Stimulated activated CD4-positive, alpha-beta T cell treated with anti-CD3 and anti-CD28 coated beads, Interleukin-2, amount 100 ng/mL, for 48 hours (primary cell): Measurements from ENCODE around the gene CANT1.
"Not testable (repeated sequence)": the region's sequence is repeated elsewhere in the genome, so short reads cannot be mapped to it uniquely, and the experiment has no call there.

Source experiments
- DNase-seq, 2 donors: peaks; one replicate each; pipeline ENCODE4 v3.0.0-alpha.2; 2020

Gene CANT1

DNA sequence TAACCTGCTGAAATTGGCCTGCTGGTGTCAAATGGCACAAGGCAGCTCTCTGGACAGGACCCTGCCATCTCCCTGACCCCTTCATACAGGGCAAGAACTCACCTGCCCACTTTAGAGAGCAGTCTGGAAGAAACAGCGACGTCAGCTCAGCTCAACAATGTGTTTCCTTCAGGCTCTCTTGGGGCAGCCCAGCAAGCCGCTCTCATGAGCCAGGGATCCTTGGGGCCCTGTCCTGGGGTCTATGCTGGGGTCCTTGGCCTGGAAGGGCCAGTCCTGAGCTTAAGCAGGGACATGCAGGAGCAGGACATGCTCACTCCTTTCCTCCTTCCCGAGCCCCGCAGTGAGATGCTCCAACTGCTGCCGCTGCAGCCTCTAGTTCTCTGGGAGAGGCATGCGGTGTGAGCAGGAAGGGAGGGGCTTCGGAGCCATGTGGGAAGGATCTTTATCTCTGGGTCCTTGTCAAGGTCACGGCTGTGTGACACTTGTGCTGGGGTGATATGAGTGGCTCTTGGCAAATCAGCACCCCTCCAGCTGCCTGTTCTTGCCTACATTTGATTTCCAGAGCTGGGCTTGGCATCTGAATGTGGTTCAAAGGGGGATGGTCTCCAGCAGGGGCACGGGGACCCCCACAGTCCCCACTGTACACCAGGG is 17.8 kb upstream of the CANT1 start:
- DNase-seq: no peak

DNA sequence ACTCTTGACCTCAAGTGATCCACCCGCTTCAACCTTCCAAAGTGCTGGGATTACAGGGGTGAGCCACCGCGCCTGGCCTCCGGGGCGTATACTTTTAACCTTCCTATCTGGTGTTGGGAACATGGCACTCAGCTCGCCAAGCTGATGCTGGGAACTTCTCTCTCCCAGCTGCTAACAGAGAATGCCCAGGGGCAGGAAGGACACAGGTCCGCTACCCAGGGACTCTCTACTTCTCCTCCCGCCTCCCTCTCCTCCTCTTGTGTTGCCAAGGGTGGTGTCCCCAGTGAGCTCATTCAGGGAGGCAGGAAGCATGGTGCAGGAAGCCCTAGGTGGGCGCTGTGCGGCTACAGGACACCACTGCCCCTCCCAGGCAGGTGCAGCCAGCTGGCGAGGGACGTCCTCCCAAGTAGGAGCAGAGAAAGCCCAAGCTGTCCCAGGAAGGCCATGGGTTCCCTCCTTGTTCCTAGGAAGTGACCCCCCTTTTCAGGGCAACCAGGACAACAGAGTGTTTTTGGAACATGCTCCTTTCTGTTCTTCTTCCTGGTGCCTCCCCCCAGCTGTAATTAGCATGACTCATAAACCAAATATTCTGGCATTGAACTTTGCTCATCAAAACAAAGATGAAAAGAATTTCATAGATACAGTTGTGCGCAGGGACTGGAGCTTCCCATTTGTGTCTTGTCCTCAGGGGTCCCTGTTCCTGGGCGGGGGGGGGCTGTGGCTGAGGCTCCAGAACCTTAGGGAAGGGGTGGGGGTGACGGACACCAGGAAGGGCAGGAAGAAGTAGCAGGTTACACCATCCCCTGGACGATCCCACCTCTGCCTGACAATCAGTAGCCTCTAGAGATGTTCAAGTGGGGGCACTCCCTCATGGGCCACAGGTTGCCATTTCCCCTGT is 17.1 kb upstream of the CANT1 start:
- no peak for DNase-seq

DNA sequence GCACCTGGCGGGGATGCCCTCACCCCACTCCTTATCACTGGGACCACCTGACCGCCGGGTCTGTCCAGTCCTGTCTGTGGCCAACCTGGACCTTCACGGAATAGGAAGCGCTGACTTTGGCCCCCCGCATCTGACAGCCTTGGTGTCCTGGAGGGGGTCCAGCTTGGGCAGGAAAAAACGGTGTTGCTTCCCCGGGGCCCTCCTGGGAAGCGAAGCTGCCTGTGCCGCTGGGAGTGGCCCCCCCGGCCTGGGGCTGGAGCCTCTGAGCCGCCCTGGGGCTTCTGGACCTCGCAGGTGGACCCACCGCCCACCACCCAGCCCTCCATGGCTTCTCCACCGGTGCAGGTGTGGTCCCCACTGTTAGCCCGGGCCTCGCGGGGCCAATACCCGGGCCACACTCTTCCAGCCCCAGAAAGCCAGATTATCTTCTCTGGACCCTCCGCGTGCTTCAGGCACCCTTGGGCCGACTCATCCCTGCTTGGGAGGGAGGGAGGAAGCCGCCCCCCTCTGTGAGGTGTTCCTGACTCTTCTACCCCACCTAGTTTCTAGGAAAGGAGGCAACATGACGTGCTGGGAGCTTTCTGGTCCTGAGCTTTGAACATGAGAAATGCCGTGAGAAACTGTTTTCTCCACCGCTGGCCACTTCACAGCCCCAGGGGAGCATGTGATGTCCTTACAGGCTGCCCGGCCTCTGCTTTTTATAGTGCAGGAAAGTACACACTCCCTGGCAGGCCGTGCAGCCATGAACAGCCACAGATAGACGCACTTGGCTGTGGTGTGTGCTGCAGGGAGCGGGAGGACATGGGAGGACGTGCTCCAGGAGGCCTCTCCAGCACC is 15.6 kb upstream of the CANT1 start:
- DNase-seq: no peak

DNA sequence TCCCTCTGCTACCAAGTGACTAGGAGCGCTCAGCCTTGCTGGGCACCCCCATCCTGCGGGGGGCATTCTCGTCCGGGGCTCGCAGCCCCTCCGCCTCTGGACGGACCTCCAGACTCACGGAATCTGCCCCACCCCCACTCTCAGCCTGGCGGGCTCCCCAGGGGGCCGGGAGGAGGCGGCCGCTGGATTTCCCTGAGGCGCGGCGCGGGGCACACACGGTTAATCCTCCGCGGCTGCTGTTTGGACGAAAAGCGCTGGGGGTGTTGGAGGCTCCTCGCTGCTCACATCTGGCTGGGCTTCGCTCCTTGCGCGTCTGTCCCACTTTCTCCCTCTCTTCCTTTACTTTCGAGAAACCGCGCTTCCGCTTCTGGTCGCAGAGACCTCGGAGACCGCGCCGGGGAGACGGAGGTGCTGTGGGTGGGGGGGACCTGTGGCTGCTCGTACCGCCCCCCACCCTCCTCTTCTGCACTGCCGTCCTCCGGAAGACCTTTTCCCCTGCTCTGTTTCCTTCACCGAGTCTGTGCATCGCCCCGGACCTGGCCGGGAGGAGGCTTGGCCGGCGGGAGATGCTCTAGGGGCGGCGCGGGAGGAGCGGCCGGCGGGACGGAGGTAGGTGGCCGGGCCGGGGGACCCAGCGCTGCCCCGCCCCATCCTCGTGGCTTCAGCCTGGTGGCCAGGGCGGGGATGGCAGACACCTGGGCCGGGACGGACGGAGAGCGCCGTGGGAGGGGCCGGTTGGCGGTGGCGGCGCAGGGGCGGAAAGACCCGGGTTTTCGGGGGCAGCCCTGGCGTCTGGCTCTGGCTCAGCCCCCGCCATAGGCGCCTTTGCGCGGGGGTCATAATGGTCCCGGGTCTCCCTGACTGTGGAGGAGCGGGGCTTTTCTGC is 14.6 kb upstream of the CANT1 start, which contains the start of gene C1QTNF1:
TSS of gene C1QTNF1 (plus strand) at position 284 of the 886 bp plus-strand sequence. CDS start 19,800 bp downstream, outside the sequence.
- peak in 1 of 2 donors; percentile 25 for DNase-seq

DNA sequence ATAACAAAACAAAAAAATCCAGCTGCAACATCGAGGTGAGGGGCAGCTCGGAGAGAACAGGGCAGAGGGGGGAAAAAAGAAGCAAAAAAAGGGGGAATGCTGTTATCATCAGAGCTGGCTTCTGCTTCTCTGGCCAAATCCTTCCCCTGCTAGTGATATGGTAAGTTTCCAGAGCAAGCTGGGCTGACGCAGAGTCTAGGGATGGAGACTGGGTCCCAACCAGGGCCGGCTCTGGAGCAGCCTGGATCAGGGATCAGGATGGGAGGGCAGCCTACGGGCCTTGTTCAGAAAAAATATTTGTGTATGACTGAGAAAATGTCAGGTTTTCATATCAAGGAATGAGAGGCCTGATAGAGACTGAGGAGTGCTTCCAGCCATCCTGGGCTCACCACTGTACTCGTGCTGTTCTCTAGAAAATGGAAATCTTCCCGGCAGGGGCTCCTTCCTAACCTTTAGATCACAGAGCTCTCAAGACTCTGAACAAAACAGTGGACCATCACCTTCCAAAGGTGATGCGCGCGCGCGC is 13.7 kb upstream of the CANT1 start:
- DNase-seq: no peak

DNA sequence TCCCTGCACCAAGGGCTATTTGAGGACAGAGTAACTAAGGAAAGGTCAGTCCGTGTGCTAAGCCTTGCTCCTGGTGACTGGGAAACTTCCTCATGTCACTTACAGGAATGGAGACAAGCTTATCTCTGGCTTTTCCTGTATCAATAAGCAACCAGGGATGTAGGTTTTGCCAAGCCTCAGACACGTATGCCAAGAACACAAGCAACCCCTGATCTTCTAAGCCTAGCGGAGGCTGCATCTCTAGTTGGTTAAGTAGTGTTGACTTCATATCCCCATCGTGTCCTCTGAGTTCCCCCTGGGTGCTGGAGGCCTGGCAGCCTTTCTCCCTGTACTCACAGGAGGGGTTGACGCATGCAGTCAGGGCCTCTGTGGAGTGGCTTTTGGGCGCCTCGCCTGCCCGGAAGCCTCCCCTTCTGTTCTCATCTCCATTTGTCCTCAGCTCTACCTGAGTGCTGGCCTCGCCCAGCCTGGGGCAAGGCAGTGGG is 13.0 kb upstream of the CANT1 start:
- no peak for DNase-seq

DNA sequence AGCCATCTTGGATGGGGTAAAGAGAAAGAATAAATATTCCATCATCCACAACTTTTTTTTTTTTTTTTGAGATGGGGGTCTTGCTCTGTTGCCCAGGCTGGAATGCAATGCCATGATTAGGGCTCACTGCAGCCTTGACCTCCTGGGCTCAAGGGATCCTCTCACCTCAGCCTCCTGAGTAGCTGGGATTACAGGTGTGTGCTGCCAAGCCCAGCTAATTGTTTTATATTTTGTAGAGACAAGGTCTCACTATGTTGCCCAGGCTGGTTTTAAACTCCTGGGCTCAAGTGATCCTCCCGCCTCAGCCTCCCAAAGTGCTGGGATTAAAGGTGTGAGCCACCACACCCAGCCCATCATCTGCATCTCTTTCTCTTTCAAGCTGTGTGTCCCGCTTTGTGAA is 12.4 kb upstream of the CANT1 start:
- DNase-seq: not testable (repeated sequence)

DNA sequence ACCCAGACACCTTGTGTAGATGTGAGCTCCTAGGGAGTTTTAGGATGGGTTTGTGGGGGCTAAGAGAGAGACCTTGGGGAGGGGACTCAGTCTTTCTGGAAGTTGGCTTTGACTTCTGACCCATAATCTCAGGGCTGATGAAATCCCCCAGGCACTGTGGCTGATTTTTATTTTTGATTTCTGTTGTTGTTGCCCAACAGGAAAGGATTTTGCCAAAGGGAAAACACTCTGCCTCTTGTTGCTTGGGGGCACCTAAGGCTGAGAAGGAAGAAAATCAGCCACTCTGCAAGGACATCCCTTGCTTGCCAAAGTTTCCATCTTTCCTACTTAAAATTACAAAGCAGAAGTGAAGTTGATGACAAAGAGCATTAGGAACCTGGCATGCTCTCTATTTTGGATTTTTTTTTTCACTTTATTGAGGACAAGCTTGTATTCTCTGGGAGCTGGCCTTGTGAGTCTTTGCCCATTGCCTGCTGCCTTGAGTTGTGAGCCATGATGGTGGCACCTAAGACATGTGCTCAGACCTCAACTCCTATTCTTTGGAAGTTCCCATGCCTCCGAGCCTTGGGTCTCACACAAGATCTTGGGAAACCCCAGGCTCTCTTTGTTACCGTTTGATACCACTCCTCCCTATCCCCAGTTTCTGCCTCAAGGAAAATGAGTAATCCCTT is 11.2 kb upstream of the CANT1 start:
- DNase-seq: no peak

DNA sequence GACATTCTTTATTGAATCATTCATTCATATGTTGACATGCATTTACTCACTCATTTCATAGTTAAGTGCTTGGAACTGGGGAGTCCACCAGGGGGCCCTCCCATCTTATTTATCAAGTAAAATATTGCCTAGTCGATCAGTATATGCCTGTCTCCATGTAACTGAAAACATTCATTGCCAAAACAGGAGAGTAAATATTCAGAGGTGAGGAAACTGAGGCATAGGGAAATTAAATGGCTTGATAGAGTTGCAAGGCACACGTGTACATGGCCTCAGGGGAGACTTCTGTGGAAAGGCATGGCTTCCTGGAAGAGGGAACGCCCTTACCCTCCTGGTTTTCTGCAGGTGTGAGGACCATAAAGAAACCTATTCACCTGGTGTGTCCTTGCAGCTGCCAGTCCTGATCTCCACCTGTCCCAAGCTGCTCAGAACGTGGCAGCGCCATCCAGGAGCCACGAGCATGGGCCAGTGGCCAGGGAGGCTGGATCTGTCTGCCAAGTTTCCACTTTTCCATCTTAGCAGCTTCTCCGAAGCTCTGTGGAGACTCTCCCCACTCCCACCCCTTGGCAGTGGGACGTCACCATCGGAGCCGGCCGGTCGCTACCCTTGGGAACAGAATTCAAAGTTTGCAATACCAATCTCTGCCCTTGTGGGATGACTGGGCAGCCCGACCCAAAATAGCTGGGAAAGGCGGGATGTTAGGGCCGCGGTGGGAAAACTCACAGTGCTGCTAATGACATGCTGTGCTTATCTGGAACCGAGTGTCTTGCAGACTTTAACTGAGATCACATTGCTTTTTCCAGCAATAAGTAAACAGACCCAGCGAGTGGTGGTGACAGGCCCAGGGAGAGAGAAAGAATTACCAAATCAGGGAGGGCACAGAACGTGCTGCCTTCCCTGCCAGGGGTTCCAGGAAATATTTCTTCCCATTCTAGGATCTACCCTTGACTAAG is 10.3 kb upstream of the CANT1 start:
- no peak for DNase-seq

DNA sequence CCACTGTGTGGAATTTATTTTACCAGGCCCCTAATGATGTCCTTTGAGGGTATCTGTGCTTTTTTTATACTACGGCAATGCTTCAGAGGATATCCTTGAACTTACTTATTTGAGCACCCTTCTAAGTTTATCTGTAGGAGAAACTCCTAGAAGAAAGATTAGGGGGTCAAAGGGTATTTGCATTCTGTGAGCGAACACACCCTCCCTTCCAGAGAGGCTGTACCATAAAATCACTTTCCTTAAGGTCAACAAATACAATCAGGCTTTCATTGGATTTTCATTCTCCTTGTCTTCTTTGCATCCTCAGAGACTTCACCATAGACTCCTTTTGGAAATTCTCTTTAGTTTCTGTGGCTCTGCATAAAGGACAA is 9.7 kb upstream of the CANT1 start:
- DNase-seq: no peak

DNA sequence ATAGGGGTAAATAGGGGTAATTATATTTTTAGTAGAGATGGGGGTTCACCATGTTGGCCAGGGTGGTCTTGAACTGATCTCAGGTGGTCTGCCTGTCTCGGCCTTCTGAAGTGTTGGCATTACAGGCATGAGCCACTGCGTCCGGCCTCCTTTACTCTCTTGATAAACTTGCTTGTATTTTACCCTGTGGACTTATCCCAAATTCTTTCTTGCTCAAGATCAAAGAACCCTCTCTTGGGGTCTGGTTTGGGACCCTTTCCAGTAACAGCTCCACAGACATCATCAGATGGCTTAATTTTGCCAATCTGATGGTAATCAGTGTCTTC is 8.8 kb upstream of the CANT1 start:
- no peak for DNase-seq

DNA sequence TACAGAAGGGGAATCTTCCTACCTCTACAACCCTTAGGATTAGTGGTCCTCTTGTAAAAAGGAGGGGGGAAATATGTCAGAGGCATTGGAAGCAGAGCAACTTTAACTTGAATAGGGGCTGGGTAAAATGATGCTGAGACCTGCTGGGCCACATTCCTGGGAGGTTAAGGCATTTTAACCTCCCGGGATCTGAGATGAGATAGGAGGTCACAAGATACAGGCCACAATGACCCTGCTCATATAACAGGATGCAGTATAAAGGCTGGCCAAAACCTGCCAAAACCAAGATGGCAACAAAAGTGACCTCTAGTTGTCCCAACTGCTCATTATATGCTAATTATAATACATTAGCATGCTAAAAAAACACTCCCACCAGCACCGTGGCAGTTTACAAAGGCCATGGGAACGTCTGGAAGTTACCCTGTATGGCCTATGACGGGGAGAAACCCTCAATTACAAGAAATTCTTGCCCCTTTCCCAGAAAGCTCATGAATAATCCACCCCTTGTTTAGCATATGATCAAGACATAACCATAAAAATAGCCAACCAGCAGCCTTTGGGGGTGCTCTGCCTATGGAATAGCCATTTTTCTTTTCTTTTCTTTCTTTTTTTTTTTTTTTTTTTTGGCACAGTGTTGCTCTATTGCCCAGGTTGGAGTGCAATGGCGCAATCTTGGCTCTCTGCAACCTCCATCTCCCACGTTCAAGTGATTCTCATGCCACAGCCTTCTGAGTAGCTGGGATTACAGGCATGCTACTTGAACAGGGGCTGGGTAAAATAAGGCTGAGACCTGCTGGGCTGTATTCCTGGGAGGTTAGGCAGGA is 8.2 kb upstream of the CANT1 start:
- DNase-seq: no peak

DNA sequence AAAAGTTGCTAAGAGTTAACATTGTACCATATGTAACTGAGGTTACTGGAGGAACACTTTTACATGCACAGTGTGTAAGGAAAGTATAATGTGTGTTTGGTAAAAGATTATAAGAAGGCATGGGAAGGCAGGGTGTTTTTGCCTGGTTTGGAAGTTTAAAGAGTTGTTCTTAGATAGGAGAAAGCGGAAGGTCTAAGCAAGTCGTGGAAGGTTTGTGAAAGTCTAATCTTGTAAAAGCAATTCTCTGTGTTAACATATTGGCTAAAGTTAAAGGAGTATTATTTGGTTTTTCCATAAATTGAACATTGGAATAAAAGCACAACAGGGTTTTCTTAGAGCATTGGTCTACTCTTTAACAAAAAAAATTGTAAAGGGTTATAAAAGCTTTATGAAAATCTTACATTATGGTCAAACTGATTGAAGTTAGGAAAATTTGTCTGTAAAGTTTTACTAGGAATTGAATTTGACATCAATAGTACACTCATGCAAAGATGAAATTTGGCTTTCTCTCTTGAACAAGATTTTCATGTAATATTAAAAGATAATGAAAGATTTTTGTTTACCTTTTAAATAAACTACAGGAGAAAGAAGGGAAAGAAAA is 4.7 kb upstream of the CANT1 start:
- no peak for DNase-seq

DNA sequence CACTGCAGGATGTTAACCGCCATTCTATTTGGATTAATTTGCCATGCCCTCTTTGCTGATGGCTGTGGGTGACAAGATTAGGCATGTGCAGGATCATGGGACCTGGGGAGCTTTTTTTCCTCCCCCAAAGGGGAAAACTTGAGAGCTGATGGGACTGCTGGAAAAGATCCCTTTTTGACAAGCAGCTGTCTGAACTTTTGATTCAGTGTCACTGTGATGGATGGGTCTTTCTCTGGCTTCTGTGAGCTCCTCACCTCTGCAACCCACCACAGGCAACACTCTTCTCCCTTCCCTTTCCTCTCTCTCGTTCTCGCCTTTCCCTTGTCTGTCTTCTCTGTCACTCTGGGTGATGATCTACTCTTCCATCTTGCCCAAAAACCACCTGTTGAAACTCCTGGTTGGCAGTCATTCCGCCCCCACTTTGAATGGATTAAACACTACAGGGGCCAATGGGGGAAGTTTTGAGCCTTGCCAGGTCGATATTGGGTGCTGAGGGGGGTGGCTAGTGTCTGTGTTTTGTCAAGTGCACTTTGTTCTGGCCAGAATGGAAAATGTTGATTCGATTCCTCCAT is 3.1 kb upstream of the CANT1 start:
- no peak for DNase-seq

DNA sequence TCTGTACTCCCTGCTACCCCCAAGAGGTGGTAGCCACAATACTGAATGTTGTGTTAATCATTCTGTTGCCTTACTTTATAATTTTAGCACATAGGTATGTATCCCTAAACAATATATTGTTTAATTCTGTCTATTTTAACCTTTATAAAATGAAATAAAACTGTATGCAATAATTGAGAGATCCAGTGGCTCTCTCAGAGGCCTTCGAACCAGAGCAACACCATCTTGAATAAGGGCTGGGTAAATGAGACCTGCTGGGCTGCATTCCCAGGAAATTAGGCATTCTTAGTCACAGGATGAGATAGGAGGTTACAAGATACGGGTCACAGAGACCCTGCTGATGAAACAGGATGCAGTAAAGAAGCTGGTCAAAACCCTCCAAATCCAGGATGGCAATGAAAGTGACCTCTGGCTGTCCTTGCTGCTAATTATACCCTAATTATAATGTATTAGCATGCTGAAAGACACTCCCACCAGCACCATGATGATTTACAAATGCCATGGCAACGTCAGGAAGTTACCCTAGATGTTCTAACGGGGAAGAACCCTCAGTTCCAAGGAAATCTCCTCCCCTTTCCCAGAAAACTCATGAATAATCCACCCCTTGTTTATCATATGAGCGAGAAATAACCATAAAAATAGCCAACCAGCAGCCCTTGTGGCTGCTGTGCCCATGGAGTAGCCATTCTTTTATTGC is 2.0 kb upstream of the CANT1 start:
- no peak for DNase-seq

DNA sequence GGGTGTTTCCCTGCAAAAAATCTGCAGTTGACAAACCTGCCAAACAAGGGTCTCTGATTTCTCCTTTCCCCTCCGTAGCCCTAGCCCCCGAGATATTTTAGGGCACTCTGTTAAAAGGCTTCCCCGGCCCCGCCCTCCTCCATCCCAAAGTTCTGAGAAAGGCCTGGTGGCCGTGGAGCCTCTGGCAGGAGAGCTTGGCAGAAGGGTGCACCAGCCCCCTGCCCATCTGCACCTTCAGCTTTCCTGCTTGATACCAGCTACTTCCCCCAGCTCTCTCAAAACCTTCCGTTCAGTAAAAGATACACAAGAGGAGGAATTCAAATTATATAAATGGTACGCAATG is 711 bp upstream of the CANT1 start:
- no peak for DNase-seq

DNA sequence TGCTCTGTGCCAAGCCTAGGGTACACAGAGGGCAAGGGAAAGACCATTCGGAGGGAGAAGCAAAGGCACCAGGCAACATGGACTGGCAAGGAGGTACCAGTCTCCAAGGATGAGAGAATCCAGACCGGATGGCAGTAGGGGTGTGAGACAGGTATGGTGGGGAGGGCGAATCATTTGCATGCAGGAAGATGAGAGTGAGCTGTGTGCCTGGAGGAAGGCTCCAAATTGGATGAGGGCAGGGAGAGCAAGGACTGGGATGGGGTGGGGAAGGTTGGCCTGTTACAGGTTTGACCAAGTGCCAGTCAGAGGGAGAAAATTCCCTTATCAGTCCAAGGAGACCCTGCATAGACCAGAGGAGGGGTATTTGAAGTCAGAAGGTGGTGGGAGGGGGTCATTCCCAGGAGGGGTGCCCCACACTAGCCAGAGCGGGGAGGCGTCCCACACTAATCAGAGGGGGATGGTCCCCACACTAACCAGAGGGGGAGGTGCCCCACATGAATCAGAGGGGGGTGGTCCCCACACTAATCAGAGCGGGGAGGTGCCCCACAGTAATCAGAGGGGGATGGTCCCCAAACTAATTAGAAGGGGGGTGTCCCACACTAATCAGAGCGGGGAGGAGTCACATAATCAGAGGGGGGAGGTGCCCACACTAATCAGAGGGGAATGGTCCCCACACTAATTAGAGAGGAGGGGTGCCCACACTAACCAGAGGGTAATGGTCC is 737 bp downstream of the CANT1 start:
- DNase-seq: no peak
